ENCODE data around the gene XKRX.

DNA sequence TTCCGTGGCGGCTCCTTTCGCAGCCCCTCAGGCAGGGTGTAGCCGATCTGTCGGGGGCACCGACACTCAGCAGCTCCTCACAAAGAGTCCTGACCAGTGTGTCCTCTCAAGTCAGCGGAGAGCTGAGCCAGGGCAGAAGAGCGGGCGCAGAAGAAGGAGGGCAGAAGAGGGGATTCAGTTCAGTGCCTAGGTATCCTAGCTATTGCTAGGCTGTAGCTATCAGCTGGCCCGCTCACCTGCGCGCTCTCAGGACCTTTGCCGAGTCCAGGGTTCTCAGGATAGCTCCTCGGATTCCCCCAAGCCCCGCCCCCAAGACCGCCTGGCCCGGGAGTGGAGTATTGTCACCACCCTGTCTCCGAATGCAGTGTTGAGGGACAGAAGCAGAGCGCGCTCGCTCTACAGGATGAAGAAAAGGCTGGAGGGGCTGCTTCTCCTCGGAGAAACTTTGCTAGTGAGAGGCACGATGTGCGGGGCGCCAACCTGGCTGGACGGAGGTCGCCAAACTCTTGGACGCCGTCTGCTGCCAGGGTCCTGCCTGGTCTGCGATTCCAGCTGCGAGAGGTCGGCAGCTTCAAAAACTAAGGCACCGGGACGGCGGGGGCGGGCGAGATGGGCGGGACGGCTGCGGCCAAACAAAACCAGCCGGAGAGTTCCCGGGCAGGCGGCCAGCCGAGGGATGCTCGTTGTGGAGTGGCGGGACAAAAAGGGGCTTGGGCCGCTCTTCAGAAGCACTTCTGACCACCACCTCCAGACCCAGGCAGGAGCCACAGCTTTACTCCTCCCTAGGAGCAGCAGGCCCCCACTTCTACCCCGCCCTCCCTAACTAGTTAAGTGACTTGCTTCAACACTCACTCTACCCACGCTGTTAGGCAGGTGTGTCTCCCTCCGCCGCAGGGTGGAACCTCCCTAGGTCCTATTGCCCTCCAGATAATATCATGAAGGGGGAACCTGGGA lies at the start of gene XKRX:
- TF ChIP-seq, protein P1, sequence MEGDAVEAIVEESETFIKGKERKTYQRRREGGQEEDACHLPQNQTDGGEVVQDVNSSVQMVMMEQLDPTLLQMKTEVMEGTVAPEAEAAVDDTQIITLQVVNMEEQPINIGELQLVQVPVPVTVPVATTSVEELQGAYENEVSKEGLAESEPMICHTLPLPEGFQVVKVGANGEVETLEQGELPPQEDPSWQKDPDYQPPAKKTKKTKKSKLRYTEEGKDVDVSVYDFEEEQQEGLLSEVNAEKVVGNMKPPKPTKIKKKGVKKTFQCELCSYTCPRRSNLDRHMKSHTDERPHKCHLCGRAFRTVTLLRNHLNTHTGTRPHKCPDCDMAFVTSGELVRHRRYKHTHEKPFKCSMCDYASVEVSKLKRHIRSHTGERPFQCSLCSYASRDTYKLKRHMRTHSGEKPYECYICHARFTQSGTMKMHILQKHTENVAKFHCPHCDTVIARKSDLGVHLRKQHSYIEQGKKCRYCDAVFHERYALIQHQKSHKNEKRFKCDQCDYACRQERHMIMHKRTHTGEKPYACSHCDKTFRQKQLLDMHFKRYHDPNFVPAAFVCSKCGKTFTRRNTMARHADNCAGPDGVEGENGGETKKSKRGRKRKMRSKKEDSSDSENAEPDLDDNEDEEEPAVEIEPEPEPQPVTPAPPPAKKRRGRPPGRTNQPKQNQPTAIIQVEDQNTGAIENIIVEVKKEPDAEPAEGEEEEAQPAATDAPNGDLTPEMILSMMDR (IDR thresholded peaks at IDR 0.05): no peak
- TF ChIP-seq POLR2AphosphoS5 (IDR thresholded peaks at IDR 0.05) (no peak), POLR2A (IDR thresholded peaks at IDR 0.05) (no peak)

All from prostate gland (tissue), 2 donors.